ENCODE results near the gene NEDD4L.

Gene NEDD4L

GRCh38 chr18:58148954-58149471 lies 105.0 kb downstream of the NEDD4L start:
- in situ Hi-C loops (cut with HindIII; ENCODE audit: low sequenced_read_pairs): no loop called here
- H3K4me3 ChIP-seq (ENCODE audit: low read depth, low read length): no peak overlapping the region
- no peak for DNase-seq (ENCODE audit: low read depth)
- no peak for TF ChIP-seq CTCF (IDR thresholded peaks at IDR 0.05; ENCODE audit: low read depth, low read length, missing control alignments)

- no peak overlapping the region for H3K4me3 ChIP-seq (ENCODE audit: low read depth, low read length)
- DNase-seq (ENCODE audit: low read depth): no peak
- in situ Hi-C loops (cut with HindIII; ENCODE audit: low sequenced_read_pairs): no loop called here
- TF ChIP-seq CTCF (IDR thresholded peaks at IDR 0.05; ENCODE audit: low read depth, low read length, missing control alignments): no peak
These were observed 106.7 kb downstream of the NEDD4L start for GRCh38 chr18:58150772-58151171.

- no peak for TF ChIP-seq CTCF (IDR thresholded peaks at IDR 0.05; ENCODE audit: low read depth, low read length, missing control alignments)
- no peak for DNase-seq (ENCODE audit: low read depth)
- in situ Hi-C loops (cut with HindIII; ENCODE audit: low sequenced_read_pairs): no loop called here
- no peak overlapping the region for H3K4me3 ChIP-seq (ENCODE audit: low read depth, low read length)
These were observed 108.2 kb downstream of the NEDD4L start for GRCh38 chr18:58152216-58152615.

- in situ Hi-C loops (cut with HindIII; ENCODE audit: low sequenced_read_pairs): no loop called here
- no peak for TF ChIP-seq CTCF (IDR thresholded peaks at IDR 0.05; ENCODE audit: low read depth, low read length, missing control alignments)
- DNase-seq (ENCODE audit: low read depth): no peak
These were observed 108.9 kb downstream of the NEDD4L start for GRCh38 chr18:58152891-58153290.

GRCh38 chr18:58156516-58156915 lies 112.5 kb downstream of the NEDD4L start:
- in situ Hi-C loops (cut with HindIII; ENCODE audit: low sequenced_read_pairs): no loop called here
- DNase-seq (ENCODE audit: low read depth): no peak
- no peak for TF ChIP-seq CTCF (IDR thresholded peaks at IDR 0.05; ENCODE audit: low read depth, low read length, missing control alignments)
- no peak overlapping the region for H3K4me3 ChIP-seq (ENCODE audit: low read depth, low read length)

More at GRCh38 chr18:58152891-58153290, 108.9 kb downstream of the NEDD4L start:
- H3K4me3 ChIP-seq (ENCODE audit: low read depth, low read length): no peak overlapping the region

GRCh38 chr18:58157237-58157636 lies 113.2 kb downstream of the NEDD4L start:
- TF ChIP-seq CTCF (IDR thresholded peaks at IDR 0.05; ENCODE audit: low read depth, low read length, missing control alignments): no peak
- DNase-seq (ENCODE audit: low read depth): no peak
- in situ Hi-C loops (cut with HindIII; ENCODE audit: low sequenced_read_pairs): no loop called here
- no peak overlapping the region for H3K4me3 ChIP-seq (ENCODE audit: low read depth, low read length)

- no peak for TF ChIP-seq CTCF (IDR thresholded peaks at IDR 0.05; ENCODE audit: low read depth, low read length, missing control alignments)
- in situ Hi-C loops (cut with HindIII; ENCODE audit: low sequenced_read_pairs): no loop called here
- DNase-seq (ENCODE audit: low read depth): no peak
- H3K4me3 ChIP-seq (ENCODE audit: low read depth, low read length): no peak overlapping the region
These were observed 114.0 kb downstream of the NEDD4L start for GRCh38 chr18:58158008-58158407.

All from astrocyte of the cerebellum (primary cell).